Heart left ventricle (tissue), 16 donors: Measurements from ENCODE around the gene BCAS4. TPM values are rescaled to one million over a fixed set of nuclear protein-coding genes. Genes with fewer than 3 reads are reported as not detected.
A peak's percentile ranks its signal among the peaks of the same experiment; 100 is the strongest.

Source experiments
- ATAC-seq, 4 donors: fragments of 200-7000 bp; cut with Tn5 transposase; one replicate each; pipeline ENCODE4 v1.9.1; 2020 to 2022; ENCODE audit warnings: moderate library complexity in 4 of 4, mild to moderate bottlenecking in 3 of 4, moderate number of reproducible peaks in 1 of 4
- DNase-seq, 5 donors: peaks; one replicate each; pipeline ENCODE4 v3.0.0-alpha.2; 2020
- H3K27ac ChIP-seq, 12 donors: fragments of 200-600 bp; sonication (generic) in 4 of 12; one replicate each; pipeline versions ENCODE4 v1.5.0 to v1.8.0; 2016 to 2022; ENCODE audit warnings: mild to moderate bottlenecking in 2 of 12
- H3K27me3 ChIP-seq, 9 donors: fragments of 200-600 bp; sonication (generic) in 2 of 9; one replicate each; pipeline versions ENCODE4 v1.5.1 to v1.8.0; 2016 to 2022; ENCODE audit warnings: mild to moderate bottlenecking in 3 of 9
- H3K36me3 ChIP-seq, 9 donors: fragments of 200-600 bp; sonication (generic) in 2 of 9; one replicate each; pipeline versions ENCODE4 v1.5.0 to v1.8.0; 2018 to 2022; ENCODE audit warnings: mild to moderate bottlenecking in 2 of 9
- H3K4me1 ChIP-seq, 12 donors: fragments of 200-600 bp; sonication (generic) in 4 of 12; one replicate each; pipeline versions ENCODE4 v1.5.0 to v1.8.0; 2016 to 2022; ENCODE audit warnings: mild to moderate bottlenecking in 3 of 12
- H3K4me3 ChIP-seq, 12 donors: fragments of 200-600 bp; sonication (generic) in 4 of 12; one replicate each; pipeline versions ENCODE4 v1.5.0 to v1.8.0; 2017 to 2022; ENCODE audit warnings: mild to moderate bottlenecking in 9 of 12, moderate library complexity in 4 of 12
- H3K9me3 ChIP-seq, 12 donors: fragments of 200-600 bp; sonication (generic) in 4 of 12; one replicate each; pipeline versions ENCODE4 v1.5.0 to v1.8.0; 2016 to 2022; ENCODE audit warnings: mild to moderate bottlenecking in 1 of 12
- POLR2A ChIP-seq, 2 donors: fragments of 450-650 bp; IDR thresholded peaks; one replicate each; pipeline ENCODE4 v1.6.1; 2017; ENCODE audit warnings: antibody characterized with exemption in 2 of 2, mild to moderate bottlenecking in 2 of 2, moderate library complexity in 2 of 2
- WGBS, 4 donors: extraction: QIAGEN DNeasy Blood & Tissue Kit in 2 of 4; methylation state at CpG; one replicate each; pipeline versions ENCODE4 v1.1.5 to v1.1.7; 2013 to 2018; 5-methylcytosine and 5-hydroxymethylcytosine counted together
- intact Hi-C, 10 donors: fragments of 100-400 bp; cut with DNase I; formaldehyde crosslinking; loops; one replicate each; pipeline versions ENCODE4 v1.11.1 to v1.14.2; 2022
- polyA plus RNA-seq, 2 donors: library from polyadenylated mRNA; stranded (reverse); fragments of 200-250 nt; gene quantifications; one replicate each; pipeline ENCODE4 v1.2.3, GENCODE V29; 2013
- total RNA-seq, 9 donors: library from RNA; depleted of rRNA in 2 of 9; stranded (reverse); fragments of >200 nt in 2 of 9; fragmentation: NEBNext Ultra II Directional in 3 of 9; extraction: Animal tissue kit (Norgen Biotek cat#: 25700) in 3 of 9; gene quantifications; one replicate each; pipeline versions ENCODE4 v1.1.0 to v1.2.4, GENCODE V29; 2016 to 2023
- TF ChIP-seq, protein P1 (sequence below), 12 donors: fragments of 200-600 bp; sonication (generic) in 4 of 12; IDR thresholded peaks; one replicate each; pipeline versions ENCODE4 v1.5.0 to v1.8.0; 2018 to 2022; ENCODE audit warnings: antibody characterized with exemption in 12 of 12, mild to moderate bottlenecking in 5 of 12
- donor health status: ischemic (EF 13 %, LVEDD 7.1; RV severe dilation, severe dysfunction).
- donor health status: healthy with polysubstance abuse.
- donor health status: DM: no; HTN: yes; CAD: no.
- donor health status: DM: no; HTN: no; CAD: no.
- donor health status: ischemic (EF 25% LVEDD 6.9; RV normal size, moderate dysfunction).
- donor health status: ischemic (EF 25% LVEDD 5.7; RV mildly dilated, moderate dysfunction).
- donor health status: healthy.
- donor health status: DM: yes; HTN: yes; CAD: no.
- donor health status: ischemic (EF 35%, LVEDD 5.7; RV mildly dilated, moderate dysfunction).
- donor health status: nonischemic (EF 11% LVEDD 7.7; RV severe dilation, severe dysfunction).
- donor health status: DM: yes; HTN: yes; CAD: no.
- donor health status: PGD.
- donor health status: ischemic (EF 29% LVEDD 5.4; RV normal size, mild dysfunction).
- donor health status: nonischemic (EF 23%, LVEDD 6.1; RV moderate dilation, normal function).

Gene BCAS4
- total and polyA plus RNA-seq, 11 donors, result 0.78 to 5.1 (median 2.0) TPM

DNA sequence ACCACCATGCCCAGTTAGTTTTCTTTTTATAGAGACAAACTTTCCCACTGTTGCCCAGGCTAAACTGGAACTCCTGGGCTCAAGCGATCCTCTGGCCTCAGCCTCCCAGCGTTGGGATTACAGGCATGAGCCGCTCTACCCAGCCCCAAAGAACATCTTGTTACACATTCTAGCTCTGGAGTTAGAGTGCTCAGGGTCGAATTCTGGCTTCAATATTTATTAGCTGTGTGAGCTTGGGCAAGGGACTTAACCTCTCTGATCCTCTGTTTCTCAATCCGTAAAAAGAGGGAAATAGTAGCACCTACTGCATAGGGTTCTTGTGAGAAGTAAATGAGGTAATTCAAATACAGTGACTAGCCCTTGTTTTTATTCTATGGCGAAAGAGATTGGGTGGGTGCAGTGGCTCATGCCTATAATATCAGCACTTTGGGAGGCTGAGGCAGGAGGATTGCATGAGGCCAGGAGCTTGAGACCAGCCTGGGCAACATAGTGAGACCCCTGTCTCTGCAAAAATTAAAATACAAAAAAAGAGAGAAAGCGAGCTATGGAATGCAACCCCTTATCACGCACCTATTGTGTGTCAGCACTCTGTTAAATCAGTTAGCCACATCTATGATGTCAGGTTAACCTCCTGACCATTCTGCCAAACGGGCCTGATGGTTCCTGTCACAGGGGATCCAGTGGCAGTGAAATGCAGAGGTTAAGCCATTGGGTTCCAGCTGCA is 19.7 kb downstream of the BCAS4 start:
- WGBS, 4 donors, result 82 to 86% (median 84%) methylated on average over 9 of the region's 9 CpGs
- Histone ChIP-seq H3K4me3 (no peak overlapping the region), H3K9me3 (no peaks in the 10 kb centered on the region), H3K4me1 (peaks cover 0 to 7% (median 0%) of the 10 kb centered on the region in 12 donors), H3K36me3 (no peaks in the 10 kb centered on the region), H3K27me3 (no peaks in the 10 kb centered on the region), H3K27ac (no peak overlapping the region)
- intact Hi-C loops, result no loop called here
- ATAC-seq, result no peak
- no peak for DNase-seq
- TF ChIP-seq, protein P1, sequence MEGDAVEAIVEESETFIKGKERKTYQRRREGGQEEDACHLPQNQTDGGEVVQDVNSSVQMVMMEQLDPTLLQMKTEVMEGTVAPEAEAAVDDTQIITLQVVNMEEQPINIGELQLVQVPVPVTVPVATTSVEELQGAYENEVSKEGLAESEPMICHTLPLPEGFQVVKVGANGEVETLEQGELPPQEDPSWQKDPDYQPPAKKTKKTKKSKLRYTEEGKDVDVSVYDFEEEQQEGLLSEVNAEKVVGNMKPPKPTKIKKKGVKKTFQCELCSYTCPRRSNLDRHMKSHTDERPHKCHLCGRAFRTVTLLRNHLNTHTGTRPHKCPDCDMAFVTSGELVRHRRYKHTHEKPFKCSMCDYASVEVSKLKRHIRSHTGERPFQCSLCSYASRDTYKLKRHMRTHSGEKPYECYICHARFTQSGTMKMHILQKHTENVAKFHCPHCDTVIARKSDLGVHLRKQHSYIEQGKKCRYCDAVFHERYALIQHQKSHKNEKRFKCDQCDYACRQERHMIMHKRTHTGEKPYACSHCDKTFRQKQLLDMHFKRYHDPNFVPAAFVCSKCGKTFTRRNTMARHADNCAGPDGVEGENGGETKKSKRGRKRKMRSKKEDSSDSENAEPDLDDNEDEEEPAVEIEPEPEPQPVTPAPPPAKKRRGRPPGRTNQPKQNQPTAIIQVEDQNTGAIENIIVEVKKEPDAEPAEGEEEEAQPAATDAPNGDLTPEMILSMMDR (IDR thresholded peaks at IDR 0.05), result no peak
- no peak for TF ChIP-seq POLR2A (IDR thresholded peaks at IDR 0.05)

DNA sequence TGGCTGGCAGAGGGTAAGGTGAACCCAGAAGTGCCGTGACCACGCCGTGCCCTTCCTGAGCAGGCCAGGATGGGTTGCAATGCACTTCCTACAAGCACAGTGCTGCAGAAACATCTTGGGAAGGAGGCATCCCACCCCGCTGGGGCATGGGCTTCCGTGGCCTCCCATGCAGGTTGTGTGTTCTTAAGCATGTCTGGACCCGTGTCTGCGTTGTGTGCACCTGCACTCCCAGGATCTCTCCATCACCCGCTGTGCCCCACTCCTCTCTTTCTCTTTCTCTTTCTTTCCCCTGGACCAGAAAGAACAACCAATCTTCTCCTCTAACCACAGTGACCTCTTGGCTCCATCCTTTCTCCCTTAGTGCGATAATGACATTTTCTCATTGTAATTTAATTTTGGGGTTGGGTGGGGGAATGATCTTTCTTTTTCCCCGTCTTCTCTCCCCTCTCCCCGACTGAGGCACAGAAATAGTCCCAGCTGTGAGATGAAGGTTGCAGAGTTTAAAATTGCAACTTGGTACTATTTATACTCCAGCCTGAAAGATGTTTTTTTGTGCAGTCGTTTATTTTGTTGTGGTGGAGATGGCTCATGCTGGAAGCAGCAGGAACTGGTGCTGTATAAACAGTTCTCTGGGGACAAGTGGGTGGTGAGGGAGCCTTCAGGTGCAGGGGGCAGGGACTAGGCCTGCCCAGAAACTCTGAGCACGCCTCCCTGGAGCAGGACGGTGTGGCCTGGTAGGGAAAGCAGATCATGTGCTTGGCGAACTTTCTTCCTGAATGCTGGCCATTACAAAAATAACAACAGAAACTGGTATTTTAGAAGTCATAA is 20.5 kb downstream of the BCAS4 start:
- peak in 1 of 4 donors; percentile 45 for ATAC-seq
- no peaks in the 10 kb centered on the region for H3K27me3 ChIP-seq
- no peak overlapping the region for H3K4me3 ChIP-seq
- no peak overlapping the region for H3K27ac ChIP-seq
- intact Hi-C loops, result no loop called here
- H3K4me1 ChIP-seq, result peaks cover 0 to 7% (median 0%) of the 10 kb centered on the region in 12 donors
- no peaks in the 10 kb centered on the region for H3K36me3 ChIP-seq
- DNase-seq, result no peak
- TF ChIP-seq POLR2A (IDR thresholded peaks at IDR 0.05), result no peak
- TF ChIP-seq, protein P1 (IDR thresholded peaks at IDR 0.05), result no peak
- 68 to 71% (median 70%) methylated on average over 15 of the region's 15 CpGs for WGBS, 4 donors
- H3K9me3 ChIP-seq, result no peaks in the 10 kb centered on the region

DNA sequence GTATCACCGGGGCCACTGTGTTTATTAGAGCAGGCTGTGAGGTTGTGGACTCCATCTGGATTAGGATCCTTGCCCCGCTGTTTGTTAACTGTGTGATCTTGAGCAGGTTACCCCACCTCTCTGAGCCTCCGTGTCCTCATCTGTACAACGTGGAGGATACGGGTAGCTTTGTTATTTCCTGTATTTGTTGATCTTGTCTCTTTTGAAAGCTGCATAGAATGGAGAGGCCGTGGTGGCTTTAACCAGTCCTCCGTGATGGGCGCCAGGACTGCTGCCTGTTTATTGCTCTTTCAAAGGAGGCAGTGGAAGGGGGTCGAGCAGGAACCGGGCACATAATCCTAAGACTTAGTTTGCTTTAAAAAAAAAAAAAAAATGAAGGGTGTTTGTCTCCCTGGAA is 22.9 kb downstream of the BCAS4 start:
- Histone ChIP-seq H3K4me1 (peaks cover 0 to 7% (median 0%) of the 10 kb centered on the region in 12 donors), H3K4me3 (no peak overlapping the region), H3K27ac (peak overlapping the region in 1 of 12 donors; percentile 49), H3K27me3 (no peaks in the 10 kb centered on the region), H3K36me3 (no peaks in the 10 kb centered on the region), H3K9me3 (no peaks in the 10 kb centered on the region)
- 79 to 91% (median 85%) methylated on average over 10 of the region's 10 CpGs for WGBS, 4 donors
- ATAC-seq, result no peak
- DNase-seq, result no peak
- intact Hi-C loops, result loop anchor here in 2 of 10 donors (1.0 to 2.0 kb wide), 2 partner anchors 113 kb away; partner anchors contain the start of gene ADNP (in 1 of the 2)
- no peak for TF ChIP-seq POLR2A (IDR thresholded peaks at IDR 0.05)
- TF ChIP-seq, protein P1 (IDR thresholded peaks at IDR 0.05), result no peak

DNA sequence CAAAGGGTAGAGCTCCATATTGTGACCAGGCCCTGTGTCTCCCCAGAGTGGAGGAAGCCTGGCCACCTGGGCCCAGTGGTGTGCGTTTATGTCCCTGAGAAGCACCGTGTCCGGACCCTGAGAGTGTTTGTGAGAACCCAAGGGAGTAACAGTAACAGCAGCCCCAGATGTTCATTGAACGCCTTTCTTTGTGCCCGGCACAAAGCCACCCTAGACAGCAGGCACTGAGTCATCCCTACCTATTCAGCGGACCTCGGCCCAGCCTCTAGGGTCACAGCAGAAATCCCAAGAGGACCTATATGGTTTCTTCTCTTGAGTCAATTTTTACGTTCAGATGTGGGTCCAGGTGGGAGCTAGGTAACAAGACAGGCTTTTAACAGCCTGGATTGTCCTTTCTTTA is 24.5 kb downstream of the BCAS4 start:
- intact Hi-C loops, result loop anchor here in 1 of 10 donors (2.0 kb wide), 1 partner anchor 111 kb away; the partner anchor contains the start of gene ADNP
- TF ChIP-seq POLR2A (IDR thresholded peaks at IDR 0.05), result no peak
- TF ChIP-seq, protein P1 (IDR thresholded peaks at IDR 0.05), result no peak
- ATAC-seq, result no peak

More for the DNA sequence above, 24.5 kb downstream of the BCAS4 start:
- Histone ChIP-seq H3K27me3 (no peaks in the 10 kb centered on the region), H3K36me3 (no peaks in the 10 kb centered on the region), H3K9me3 (no peaks in the 10 kb centered on the region), H3K27ac (no peak overlapping the region), H3K4me3 (no peak overlapping the region), H3K4me1 (peaks cover 0 to 7% (median 0%) of the 10 kb centered on the region in 12 donors)
- WGBS, 4 donors, result 84 to 97% (median 96%) methylated on average over 8 of the region's 8 CpGs
- no peak for DNase-seq
